HTERT RPE-1 (cell line): ENCODE data around the gene MPO.

Experiments
- in situ Hi-C: fragments of 300-500 bp; cut with MboI; formaldehyde crosslinking; loops from 4 replicates; pipeline ENCODE4 v1.14.3; 2020; ENCODE audit warnings: low sequenced_read_pairs

The MPO gene

GRCh38 chr17:58242171-58242784 is 38.5 kb downstream of the MPO start:
- in situ Hi-C loops: no loop called here

GRCh38 chr17:58239987-58240386 is 40.7 kb downstream of the MPO start:
- in situ Hi-C loops: no loop called here

GRCh38 chr17:58238147-58238634 is 42.5 kb downstream of the MPO start, which contains the start of gene LPO:
Gene LPO (plus strand): TSS chr17:58238584. CDS start chr17:58242980, 4,396 bp downstream.
- in situ Hi-C loops: no loop called here

GRCh38 chr17:58236394-58236793 is 44.3 kb downstream of the MPO start:
- in situ Hi-C loops: no loop called here

GRCh38 chr17:58235821-58236220 is 44.9 kb downstream of the MPO start:
- in situ Hi-C loops: no loop called here

GRCh38 chr17:58234512-58234911 is 46.2 kb downstream of the MPO start:
- in situ Hi-C loops: no loop called here

GRCh38 chr17:58233543-58233942 is 47.2 kb downstream of the MPO start:
- in situ Hi-C loops: no loop called here

- in situ Hi-C loops: no loop called here
Observed at GRCh38 chr17:58232707-58233156, 48.0 kb downstream of the MPO start.

- in situ Hi-C loops: no loop called here
Observed at GRCh38 chr17:58231641-58232040, 49.1 kb downstream of the MPO start.

- in situ Hi-C loops: no loop called here
Observed at GRCh38 chr17:58229881-58230280, 50.9 kb downstream of the MPO start.

GRCh38 chr17:58229384-58229783 is 51.4 kb downstream of the MPO start:
- in situ Hi-C loops: no loop called here

GRCh38 chr17:58228679-58229078 is 52.1 kb downstream of the MPO start:
- in situ Hi-C loops: no loop called here

GRCh38 chr17:58227733-58228132 is 53.0 kb downstream of the MPO start:
- in situ Hi-C loops: no loop called here

- in situ Hi-C loops: no loop called here
Observed at GRCh38 chr17:58224315-58224714, 56.4 kb downstream of the MPO start.
